ENCODE results near the gene CBLN3.

DNA sequence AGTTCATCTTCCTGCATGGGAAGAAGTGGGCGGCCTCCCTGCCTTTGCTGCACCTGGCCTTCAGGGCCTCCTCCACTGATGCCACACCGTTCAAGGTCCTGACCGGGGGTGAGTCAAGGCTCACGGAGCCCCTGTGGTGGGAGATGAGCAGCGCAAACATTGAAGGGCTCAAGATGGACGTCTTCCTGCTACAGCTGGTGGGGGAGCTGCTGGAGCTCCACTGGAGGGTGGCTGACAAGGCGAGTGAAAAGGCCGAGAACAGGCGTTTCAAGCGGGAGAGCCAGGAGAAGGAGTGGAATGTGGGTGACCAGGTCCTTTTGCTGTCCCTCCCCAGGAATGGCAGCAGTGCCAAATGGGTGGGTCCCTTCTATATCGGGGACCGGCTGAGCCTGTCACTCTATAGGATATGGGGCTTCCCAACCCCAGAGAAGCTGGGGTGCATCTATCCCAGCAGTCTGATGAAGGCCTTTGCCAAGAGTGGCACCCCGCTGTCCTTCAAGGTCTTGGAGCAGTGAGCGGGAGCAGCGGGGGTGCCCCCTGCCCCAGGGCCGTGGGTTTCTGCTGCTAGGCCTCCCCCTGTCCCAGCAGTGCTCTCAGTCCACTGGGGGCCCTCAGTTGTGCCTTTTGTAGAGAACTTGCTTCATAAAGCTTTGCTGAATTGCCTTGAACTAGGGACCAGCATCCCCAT, 12.4 kb downstream of the CBLN3 start:
- TF ChIP-seq, protein P1, sequence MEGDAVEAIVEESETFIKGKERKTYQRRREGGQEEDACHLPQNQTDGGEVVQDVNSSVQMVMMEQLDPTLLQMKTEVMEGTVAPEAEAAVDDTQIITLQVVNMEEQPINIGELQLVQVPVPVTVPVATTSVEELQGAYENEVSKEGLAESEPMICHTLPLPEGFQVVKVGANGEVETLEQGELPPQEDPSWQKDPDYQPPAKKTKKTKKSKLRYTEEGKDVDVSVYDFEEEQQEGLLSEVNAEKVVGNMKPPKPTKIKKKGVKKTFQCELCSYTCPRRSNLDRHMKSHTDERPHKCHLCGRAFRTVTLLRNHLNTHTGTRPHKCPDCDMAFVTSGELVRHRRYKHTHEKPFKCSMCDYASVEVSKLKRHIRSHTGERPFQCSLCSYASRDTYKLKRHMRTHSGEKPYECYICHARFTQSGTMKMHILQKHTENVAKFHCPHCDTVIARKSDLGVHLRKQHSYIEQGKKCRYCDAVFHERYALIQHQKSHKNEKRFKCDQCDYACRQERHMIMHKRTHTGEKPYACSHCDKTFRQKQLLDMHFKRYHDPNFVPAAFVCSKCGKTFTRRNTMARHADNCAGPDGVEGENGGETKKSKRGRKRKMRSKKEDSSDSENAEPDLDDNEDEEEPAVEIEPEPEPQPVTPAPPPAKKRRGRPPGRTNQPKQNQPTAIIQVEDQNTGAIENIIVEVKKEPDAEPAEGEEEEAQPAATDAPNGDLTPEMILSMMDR (IDR thresholded peaks at IDR 0.05 in 2 of 3, conservative IDR thresholded peaks at IDR 0.05 in 1 of 3; ENCODE audit: borderline replicate concordance in 1 of 3, insufficient read depth in 1 of 3, low read depth in 2 of 3, low read length in 2 of 3), result no peak
- TF ChIP-seq EGR1 (IDR thresholded peaks at IDR 0.05; ENCODE audit: low read depth), result no peak
- TF ChIP-seq POLR2AphosphoS5 (IDR thresholded peaks at IDR 0.05; ENCODE audit: low read depth, low read length), result no peak
- no peak for TF ChIP-seq POLR2A (IDR thresholded peaks at IDR 0.05; ENCODE audit: borderline replicate concordance, extremely low read depth, insufficient read depth, insufficient read length)
- no peak for TF ChIP-seq CEBPB (IDR thresholded peaks at IDR 0.05; ENCODE audit: low read depth)
- no peak for TF ChIP-seq RAD21 (IDR thresholded peaks at IDR 0.05; ENCODE audit: low read depth)
- TF ChIP-seq EZH2 (IDR thresholded peaks at IDR 0.05), result no peak
